Activated B cell treated with CpG ODN at 0.5 μM for 24 hours (primary cell): ENCODE measurements around the gene STRA6. TPM values are rescaled to one million over a fixed set of nuclear protein-coding genes. Genes with fewer than 3 reads are reported as not detected.

Experiments
- ATAC-seq: fragments of 200-7000 bp; cut with Tn5 transposase; one replicate; pipeline ENCODE4 v1.10.0; 2021; ENCODE audit warnings: low read depth, mild to moderate bottlenecking, moderate library complexity
- CTCF ChIA-PET: fragments of 350-600 bp; sonication (Branson Sonifier 250); formaldehyde crosslinking; loops from one replicate; lab custom pipeline; 2021; ENCODE audit warnings: antibody characterized with exemption; lab: Charles Lee
- POLR2A ChIA-PET: fragments of 350-600 bp; sonication (Branson Sonifier 250); formaldehyde crosslinking; loops from one replicate; lab custom pipeline; 2021; ENCODE audit warnings: antibody characterized with exemption; lab: Charles Lee
- DNase-seq: peaks from one replicate; pipeline ENCODE4 v3.0.0; 2022
- H3K27ac Mint-ChIP-seq: one replicate; pipeline ENCODE4 v1.8.0; 2020; ENCODE audit warnings: mixed read lengths
- H3K27me3 Mint-ChIP-seq: one replicate; pipeline ENCODE4 v1.8.0; 2021; ENCODE audit warnings: mixed read lengths
- H3K36me3 Mint-ChIP-seq: one replicate; pipeline ENCODE4 v1.8.0; 2021; ENCODE audit warnings: low read depth, mixed read lengths
- H3K4me1 Mint-ChIP-seq: one replicate; pipeline ENCODE4 v1.8.0; 2021; ENCODE audit warnings: mixed read lengths
- H3K4me3 Mint-ChIP-seq: one replicate; pipeline ENCODE4 v1.8.0; 2020; ENCODE audit warnings: mild to moderate bottlenecking, mixed read lengths
- H3K9me3 Mint-ChIP-seq: one replicate; pipeline ENCODE4 v1.8.0; 2020; ENCODE audit warnings: mixed read lengths
- CTCF ChIP-seq: fragments of 200-600 bp; IDR thresholded peaks from one replicate; pipeline ENCODE4 v1.8.0; 2022; ENCODE audit warnings: antibody characterized with exemption, mild to moderate bottlenecking
- intact Hi-C: fragments of 100-400 bp; cut with micrococcal nuclease; formaldehyde crosslinking; loops from one replicate; pipeline ENCODE4 v1.15.1; 2024
- total RNA-seq: library from RNA; stranded (reverse); gene quantifications from 2 replicates; pipeline ENCODE4 v1.2.3, GENCODE V29; 2022

The STRA6 gene
- total RNA-seq, 1 donor from 2014 or later: not detected

GRCh38 chr15:74130155-74130848 lies 72.3 kb downstream of the STRA6 start, which contains the start of gene ISLR2:
ISLR2 (plus strand) TSS chr15:74130586; CDS start chr15:74132755, 2,169 bp downstream.
- Mint-ChIP-seq H3K4me1 (peaks cover 53% of the 10 kb centered on the region), H3K9me3 (no peaks in the 10 kb centered on the region), H3K36me3 (no peaks in the 10 kb centered on the region), H3K27me3 (peaks cover 57% of the 10 kb centered on the region), H3K27ac (peak within 1 kb of the TSS; percentile 7), H3K4me3 (peak within 1 kb of the TSS; percentile 61)
- DNase-seq (no peak), ATAC-seq (no peak)
- ChIA-PET POLR2A (no interaction called here), CTCF (no interaction called here)
- TF ChIP-seq CTCF: no peak
- intact Hi-C loops: no loop called here

- Mint-ChIP-seq H3K27ac (no peak overlapping the region), H3K36me3 (no peaks in the 10 kb centered on the region), H3K9me3 (no peaks in the 10 kb centered on the region), H3K27me3 (peaks cover 52% of the 10 kb centered on the region), H3K4me1 (peaks cover 51% of the 10 kb centered on the region), H3K4me3 (peak overlapping the region; percentile 61)
- POLR2A ChIA-PET: no interaction called here
- DNase-seq (no peak), ATAC-seq (no peak)
- no peak for TF ChIP-seq CTCF
- CTCF ChIA-PET: no interaction called here
- intact Hi-C loops: loop anchor here (5.0 kb wide), 1 partner anchor 828 kb away; the partner anchor contains the start of gene RPP25
Measured at GRCh38 chr15:74129586-74130154, 72.9 kb downstream of the STRA6 start.

Other genes with a start within 250 kb of the STRA6 start
- 8.9 and 10.6 TPM in 2 replicates for gene STOML1, start 210.5 kb downstream of the STRA6 start, total RNA-seq
- 58.1 and 62.4 TPM in 2 replicates for gene PML, start 208.1 kb downstream of the STRA6 start, total RNA-seq
- gene GOLGA6A, start 120.2 kb downstream of the STRA6 start, total RNA-seq: not detected in 2 replicates
- not detected in 2 replicates for gene ISLR2, start 72.2 kb downstream of the STRA6 start, total RNA-seq
- gene ISLR, start 29.1 kb downstream of the STRA6 start, total RNA-seq: not detected in 2 replicates
- gene CCDC33, start 33.5 kb upstream of the STRA6 start, total RNA-seq: not detected in 2 replicates
- gene CYP11A1, start 164.9 kb upstream of the STRA6 start, total RNA-seq: not detected in 2 replicates
- 159 and 178 TPM in 2 replicates for gene SEMA7A, start 231.2 kb upstream of the STRA6 start, total RNA-seq